Type B pancreatic cell (in vitro differentiated cells): ENCODE data around the gene ALAD. TPM values are rescaled to one million over a fixed set of nuclear protein-coding genes. Genes with fewer than 3 reads are reported as not detected.
A peak's percentile ranks its signal among the peaks of the same experiment; 100 is the strongest.

Source experiments
- DNase-seq: peaks from one replicate; pipeline ENCODE4 v3.0.0; 2021; ENCODE audit warnings: mixed read lengths; ENCODE audit not compliant: unreplicated experiment; ENCODE audit errors: extremely low spot score
- H3K27ac Mint-ChIP-seq: 2 replicates; pipeline ENCODE4 v1.8.0; 2021; ENCODE audit warnings: mild to moderate bottlenecking, mixed read lengths
- H3K27me3 Mint-ChIP-seq: 2 replicates; pipeline ENCODE4 v1.8.0; 2021; ENCODE audit warnings: mixed read lengths
- H3K36me3 Mint-ChIP-seq: 2 replicates; pipeline ENCODE4 v1.8.0; 2021; ENCODE audit warnings: mixed read lengths
- H3K4me1 Mint-ChIP-seq: one replicate; pipeline ENCODE4 v1.8.0; 2021; ENCODE audit warnings: mixed read lengths; ENCODE audit not compliant: unreplicated experiment
- H3K4me3 Mint-ChIP-seq: 2 replicates; pipeline ENCODE4 v1.8.0; 2021; ENCODE audit warnings: mild to moderate bottlenecking, mixed read lengths
- H3K9me3 Mint-ChIP-seq: 2 replicates; pipeline ENCODE4 v1.8.0; 2021; ENCODE audit warnings: mixed read lengths
- CTCF ChIP-seq: fragments of 200-600 bp; sonication (generic); conservative IDR thresholded peaks from 2 replicates; pipeline ENCODE4 v1.5.0; 2021; ENCODE audit warnings: antibody characterized with exemption, mild to moderate bottlenecking
- total RNA-seq: library from RNA; stranded (reverse); gene quantifications from 2 replicates; pipeline ENCODE4 v1.2.1, GENCODE V29; 2021; ENCODE audit warnings: low replicate concordance

Gene ALAD
- total RNA-seq, 1 donor from 2014 or later = 41.4 TPM

GRCh38 chr9:113390192-113390960 is 10.7 kb downstream of the ALAD start:
- Mint-ChIP-seq H3K36me3 (peaks cover 30% of the 10 kb centered on the region), H3K27ac (no peak overlapping the region), H3K4me1 (peaks cover 18% of the 10 kb centered on the region), H3K27me3 (no peaks in the 10 kb centered on the region), H3K9me3 (no peaks in the 10 kb centered on the region), H3K4me3 (no peak overlapping the region)
- no peak for DNase-seq
- TF ChIP-seq CTCF = no peak

GRCh38 chr9:113389451-113389850 is 11.6 kb downstream of the ALAD start:
- peaks cover 18% of the 10 kb centered on the region for H3K4me1 Mint-ChIP-seq
- DNase-seq = no peak
- no peaks in the 10 kb centered on the region for H3K27me3 Mint-ChIP-seq
- H3K36me3 Mint-ChIP-seq = peaks cover 27% of the 10 kb centered on the region
- H3K27ac Mint-ChIP-seq = no peak overlapping the region
- no peak for TF ChIP-seq CTCF
- no peaks in the 10 kb centered on the region for H3K9me3 Mint-ChIP-seq
- no peak overlapping the region for H3K4me3 Mint-ChIP-seq

- DNase-seq = no peak
- no peaks in the 10 kb centered on the region for H3K27me3 Mint-ChIP-seq
- peaks cover 18% of the 10 kb centered on the region for H3K4me1 Mint-ChIP-seq
- peaks cover 27% of the 10 kb centered on the region for H3K36me3 Mint-ChIP-seq
- TF ChIP-seq CTCF = no peak
- H3K9me3 Mint-ChIP-seq = no peaks in the 10 kb centered on the region
- H3K4me3 Mint-ChIP-seq = no peak overlapping the region
- H3K27ac Mint-ChIP-seq = peak overlapping the region; percentile 75
These were observed 12.3 kb downstream of the ALAD start for GRCh38 chr9:113388833-113389232.

- H3K4me3 Mint-ChIP-seq = peak overlapping the region; percentile 13
- H3K4me1 Mint-ChIP-seq = peaks cover 18% of the 10 kb centered on the region
- H3K36me3 Mint-ChIP-seq = peaks cover 22% of the 10 kb centered on the region
- H3K27me3 Mint-ChIP-seq = no peaks in the 10 kb centered on the region
- H3K27ac Mint-ChIP-seq = peak overlapping the region; percentile 75
- TF ChIP-seq CTCF = no peak
- no peak for DNase-seq
- no peaks in the 10 kb centered on the region for H3K9me3 Mint-ChIP-seq
These were observed 13.4 kb downstream of the ALAD start for GRCh38 chr9:113387560-113388230.

- peak overlapping the region; percentile 75 for H3K27ac Mint-ChIP-seq
- H3K9me3 Mint-ChIP-seq = no peaks in the 10 kb centered on the region
- no peaks in the 10 kb centered on the region for H3K27me3 Mint-ChIP-seq
- DNase-seq = no peak
- no peak overlapping the region for H3K4me3 Mint-ChIP-seq
- H3K4me1 Mint-ChIP-seq = peaks cover 24% of the 10 kb centered on the region
- peaks cover 18% of the 10 kb centered on the region for H3K36me3 Mint-ChIP-seq
- TF ChIP-seq CTCF = no peak
These were observed 14.3 kb downstream of the ALAD start for GRCh38 chr9:113386571-113387393.
